NCI-H2196 treated with DMSO at 0.1 percent for 48 hours (cell line): Measurements from ENCODE around the gene ARF5.

ENCODE experiments used
- DNase-seq: peaks from one replicate; lab custom pipeline; 2025; ENCODE audit not compliant: unreplicated experiment; lab: John Stamatoyannopoulos, UW

ARF5 gene

GRCh38 chr7:127635659-127636285 is 47.6 kb downstream of the ARF5 start:
- DNase-seq, result no peak

GRCh38 chr7:127638197-127638596 is 50.0 kb downstream of the ARF5 start:
- DNase-seq, result no peak
